Stimulated activated CD4-positive, alpha-beta T cell treated with anti-CD3 and anti-CD28 coated beads, Interleukin-12 subunit alpha, Interleukin-12 subunit beta, amount 100 ng/mL, for 48 hours (primary cell): ENCODE measurements around the gene CUZD1.

Source experiments
- DNase-seq, 3 donors: peaks; one replicate each; pipeline ENCODE4 v3.0.0-alpha.2; 2020; ENCODE audit warnings: low read depth in 2 of 3, low spot score in 1 of 3

CUZD1 gene

GRCh38 chr10:122821808-122822207 lies 23.8 kb downstream of the CUZD1 start:
- DNase-seq, result no peak

GRCh38 chr10:122815458-122815857 lies 30.2 kb downstream of the CUZD1 start:
- no peak for DNase-seq

- no peak for DNase-seq
These were observed 31.2 kb downstream of the CUZD1 start for GRCh38 chr10:122814493-122814892.

DNA sequence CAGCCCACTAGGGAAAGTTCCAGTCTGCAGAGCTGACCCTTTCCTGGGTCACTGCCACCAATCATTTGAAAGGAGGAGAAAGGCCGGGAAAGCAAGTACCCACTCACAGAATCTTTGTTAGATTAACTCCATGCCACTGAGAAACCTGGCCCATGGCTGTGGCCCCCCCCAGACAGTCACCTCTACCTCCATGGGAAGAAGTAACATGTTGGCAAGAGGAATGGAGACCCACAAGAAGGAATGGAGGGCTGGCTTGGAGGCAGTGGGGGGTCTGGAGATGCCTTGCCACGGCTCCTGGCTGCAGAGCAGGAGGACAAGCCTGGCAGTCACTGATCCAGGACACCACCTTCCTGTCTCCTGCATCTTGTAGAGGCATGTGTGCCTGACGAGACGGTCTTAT lies 32.9 kb downstream of the CUZD1 start:
- DNase-seq, result no peak

GRCh38 chr10:122802282-122802681 lies 43.4 kb downstream of the CUZD1 start:
- DNase-seq, result no peak

DNA sequence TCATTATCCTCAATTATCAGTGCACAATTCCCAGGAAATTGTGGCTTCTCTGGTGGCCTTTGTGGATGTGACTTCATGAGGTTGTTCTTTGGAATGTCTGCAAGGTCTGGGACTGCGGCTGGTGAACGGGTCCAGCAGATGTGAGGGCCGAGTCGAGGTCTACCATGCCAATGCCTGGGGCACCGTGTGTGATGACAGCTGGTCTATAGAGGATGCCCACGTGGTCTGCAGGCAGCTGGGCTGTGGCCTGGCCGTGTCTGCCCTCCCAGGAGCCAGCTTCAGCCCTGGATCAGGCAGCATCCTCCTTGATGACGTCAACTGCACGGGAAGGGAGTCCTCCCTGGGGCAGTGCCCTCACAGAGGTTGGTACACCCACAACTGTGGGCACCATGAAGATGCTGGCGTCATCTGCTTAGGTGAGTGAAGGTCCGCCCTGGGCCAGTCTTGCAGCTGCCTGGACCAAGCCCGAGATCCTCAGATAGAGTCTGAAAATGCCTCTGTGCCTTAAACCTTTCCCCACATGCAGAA lies 46.9 kb downstream of the CUZD1 start:
- DNase-seq, result no peak

- DNase-seq, result no peak
These were observed 48.9 kb downstream of the CUZD1 start for GRCh38 chr10:122796796-122797195.

DNA sequence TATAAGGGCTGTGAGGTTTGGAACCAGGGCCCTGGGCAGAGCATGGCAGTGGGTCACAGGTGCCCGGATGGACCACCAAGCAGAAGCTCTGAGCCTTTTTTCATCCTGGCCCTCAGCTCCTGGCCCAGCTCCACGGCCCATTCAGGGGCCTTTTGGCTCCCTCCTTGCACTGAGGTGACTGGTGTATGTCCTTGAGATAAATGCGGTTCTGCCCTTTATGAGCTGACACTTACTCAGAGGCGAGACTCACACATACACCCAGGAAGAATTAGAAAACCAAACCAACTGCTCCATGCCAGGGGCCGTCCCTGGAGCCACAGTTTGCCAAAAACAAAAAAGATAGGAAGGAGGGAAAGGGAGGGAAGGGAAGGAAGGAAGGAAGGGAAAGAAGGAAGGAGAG lies 49.7 kb downstream of the CUZD1 start:
- no peak for DNase-seq

DNA sequence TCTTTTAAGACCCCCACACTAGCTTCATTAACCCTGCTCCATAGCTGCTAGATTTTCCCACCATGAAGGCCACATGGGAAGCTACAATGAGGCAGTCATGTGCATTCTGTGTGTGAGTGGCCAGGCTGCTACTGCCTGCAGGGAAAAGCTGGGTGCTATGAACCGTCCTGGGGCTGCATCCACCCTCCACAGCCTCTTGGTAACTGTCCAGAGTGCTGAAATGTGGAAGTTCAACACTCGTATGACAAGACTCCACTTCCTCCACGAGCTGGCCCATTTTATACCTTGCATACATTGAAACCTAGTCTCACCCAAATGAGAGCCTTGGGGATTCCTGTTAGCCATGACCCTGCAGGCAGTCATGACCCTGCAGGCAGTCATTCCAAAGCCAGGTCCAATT lies 59.4 kb downstream of the CUZD1 start:
- DNase-seq, result no peak

DNA sequence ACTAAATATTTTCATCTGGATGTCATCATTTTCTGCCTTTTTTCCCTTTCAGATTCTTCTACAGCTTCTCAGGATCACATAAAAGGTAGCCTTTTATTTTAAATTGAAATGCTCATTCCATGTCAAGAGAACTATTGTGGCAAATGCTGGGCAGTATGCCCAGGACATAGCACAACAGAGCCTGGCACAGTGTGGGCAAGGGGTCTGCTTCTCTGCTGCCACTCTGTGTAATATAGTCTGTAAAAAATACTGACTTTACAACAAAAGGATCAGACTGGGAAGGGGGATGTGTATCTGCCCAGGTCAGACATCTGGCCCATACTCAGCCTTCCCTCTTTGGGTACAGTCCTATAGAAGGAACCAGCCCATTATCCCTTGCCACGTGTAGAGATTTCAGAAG lies 62.7 kb downstream of the CUZD1 start:
- no peak for DNase-seq
